ENCODE results near the gene AXIN2.
A peak's percentile ranks its signal among the peaks of the same experiment; 100 is the strongest.

Gene AXIN2

DNA sequence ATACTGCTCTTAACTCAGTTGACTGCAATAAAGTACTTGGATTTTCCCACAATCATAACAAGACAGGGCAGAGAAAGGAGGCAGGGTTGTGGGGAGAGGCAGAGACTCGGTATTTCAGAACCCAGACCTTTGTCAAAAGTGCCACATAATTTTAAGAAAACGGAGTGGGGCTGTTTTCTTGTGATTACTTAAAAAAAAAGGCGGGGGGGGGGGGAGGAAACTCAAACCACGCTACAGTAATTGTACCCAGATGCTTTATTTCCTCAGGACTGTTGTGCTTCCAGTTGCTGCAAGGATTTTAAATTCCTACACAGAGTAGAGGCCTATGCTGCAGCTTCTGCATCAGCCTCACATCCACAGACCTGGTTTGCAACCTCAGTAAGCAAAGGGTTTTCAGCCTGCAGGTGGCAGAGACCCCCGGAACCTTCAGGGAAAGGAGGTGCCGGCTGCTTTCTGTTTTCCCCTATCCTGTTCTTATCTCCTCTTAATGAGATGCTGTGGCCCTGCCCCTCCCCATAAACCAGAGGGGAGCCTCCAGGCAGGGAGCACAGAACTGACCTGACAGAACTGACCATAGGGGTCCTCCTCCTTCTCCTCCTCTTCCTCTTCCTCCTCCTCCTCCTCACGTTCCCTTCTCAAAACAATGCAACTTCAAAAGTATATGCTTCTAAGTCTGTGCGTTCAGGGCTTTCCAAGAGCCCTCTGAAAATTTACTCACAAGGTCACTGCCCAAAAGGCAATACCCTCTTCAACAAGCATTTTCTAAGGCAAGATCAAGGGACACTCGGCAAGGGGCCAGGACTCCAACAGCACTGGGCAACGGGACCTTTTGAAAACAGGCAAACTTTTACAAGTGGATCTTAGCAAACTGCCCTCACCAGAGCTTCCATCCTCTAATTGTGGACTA lies 7.5 kb downstream of the AXIN2 start:
- DNase-seq = no peak

- no peak for DNase-seq
Observed at GRCh38 chr17:65553009-65553645, 8.3 kb downstream of the AXIN2 start.

DNA sequence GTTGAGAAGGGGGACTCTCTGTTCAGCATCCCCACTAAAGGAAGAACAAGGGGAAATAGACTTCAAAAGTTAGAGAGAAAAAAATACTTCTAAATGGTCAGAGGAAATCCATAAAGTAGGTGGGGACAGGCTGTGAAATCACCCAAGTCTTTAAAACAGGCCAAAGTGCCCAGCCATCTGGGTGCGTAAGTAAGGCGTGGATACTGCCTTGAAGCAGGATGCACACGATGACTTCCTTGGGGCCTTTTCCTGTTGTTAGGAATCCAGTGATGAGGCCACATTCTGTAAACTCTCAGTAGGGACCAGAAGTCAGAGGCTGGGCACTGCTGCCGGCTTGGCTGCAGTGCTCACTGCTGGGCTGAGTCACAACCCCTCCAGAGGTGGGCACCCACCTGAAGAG lies 9.2 kb downstream of the AXIN2 start:
- DNase-seq = no peak

DNA sequence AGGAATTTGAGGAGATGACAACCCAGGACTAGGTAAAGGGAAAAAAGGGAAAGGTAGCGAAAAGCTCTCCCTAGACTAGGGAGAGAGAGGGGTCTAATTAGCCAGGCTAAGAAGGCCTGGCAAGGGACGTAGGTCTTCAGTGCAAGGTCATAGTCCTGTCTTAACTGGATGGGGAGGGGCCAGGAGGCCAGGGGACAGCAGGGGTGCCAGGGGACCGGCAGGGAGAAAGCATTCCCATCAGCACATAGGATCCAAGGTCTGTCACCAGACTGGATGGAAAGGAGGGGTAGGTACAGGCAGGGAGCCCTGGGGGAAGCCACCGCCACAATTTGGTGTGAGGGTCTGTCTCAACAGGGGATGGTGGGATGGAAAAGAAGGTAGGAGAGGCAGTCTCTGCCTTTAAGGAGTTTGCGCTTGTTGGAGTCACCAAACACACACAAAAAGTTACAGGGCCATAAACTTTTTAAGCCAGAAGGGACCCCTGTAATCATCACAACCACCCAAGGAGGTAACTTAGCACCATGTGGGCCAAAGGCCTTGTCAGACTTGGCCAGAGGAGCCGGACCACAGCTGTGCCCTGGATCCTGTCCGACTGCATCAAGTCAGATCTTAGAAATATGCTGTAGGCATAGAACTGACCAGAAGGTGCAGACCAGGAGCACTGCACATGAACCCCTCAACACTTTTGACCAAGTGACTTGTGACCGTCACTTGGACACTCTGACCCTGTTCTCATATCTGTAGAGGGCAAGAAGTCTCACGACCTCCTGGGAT lies 10.0 kb downstream of the AXIN2 start:
- no peak for DNase-seq

- no peak for DNase-seq
Observed at GRCh38 chr17:65550758-65551157, 10.7 kb downstream of the AXIN2 start.

- DNase-seq = no peak
Observed at GRCh38 chr17:65550075-65550662, 11.3 kb downstream of the AXIN2 start.

GRCh38 chr17:65548269-65548969 lies 13.0 kb downstream of the AXIN2 start:
- no peak for DNase-seq

DNA sequence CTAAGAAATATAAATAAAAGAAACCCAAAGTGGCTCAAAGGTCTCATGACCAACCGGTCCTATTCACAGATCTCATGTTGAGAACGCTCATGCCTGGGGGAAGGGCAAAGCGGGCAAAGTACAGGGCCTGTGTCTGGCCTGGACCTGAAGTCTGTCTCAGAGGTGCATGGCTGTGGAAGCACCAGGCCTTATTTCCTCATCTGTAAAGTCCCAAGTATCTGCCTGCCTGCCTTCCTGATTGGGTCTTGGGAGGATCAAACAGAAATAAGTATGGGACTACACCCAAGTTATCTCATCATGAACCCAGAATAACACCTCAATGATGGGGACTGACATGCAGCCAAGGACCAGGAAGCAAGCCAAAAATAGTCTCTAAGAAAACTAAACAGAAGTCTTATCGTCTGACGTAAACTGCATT lies 14.2 kb downstream of the AXIN2 start:
- DNase-seq = no peak

DNA sequence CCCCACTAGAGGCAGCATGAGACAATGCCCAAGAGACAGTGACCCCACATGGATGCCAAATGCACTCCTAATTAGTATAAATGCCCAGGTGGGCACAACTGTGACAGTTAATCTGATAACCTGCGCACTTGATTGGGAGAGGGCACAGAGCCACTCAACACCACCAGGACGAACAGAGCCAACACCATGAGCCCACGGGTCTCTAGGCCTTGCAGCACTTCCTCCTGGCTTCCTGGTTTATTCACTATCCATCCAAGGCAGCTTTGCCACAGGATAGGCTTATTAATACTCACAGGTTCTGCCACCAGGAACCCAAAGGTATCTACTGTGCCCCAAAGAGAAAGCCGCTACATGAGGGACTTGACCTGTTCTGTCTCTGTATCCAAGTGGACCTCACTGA lies 14.9 kb downstream of the AXIN2 start:
- no peak for DNase-seq

- no peak for DNase-seq
Observed at GRCh38 chr17:65545705-65546523, 15.5 kb downstream of the AXIN2 start.

DNA sequence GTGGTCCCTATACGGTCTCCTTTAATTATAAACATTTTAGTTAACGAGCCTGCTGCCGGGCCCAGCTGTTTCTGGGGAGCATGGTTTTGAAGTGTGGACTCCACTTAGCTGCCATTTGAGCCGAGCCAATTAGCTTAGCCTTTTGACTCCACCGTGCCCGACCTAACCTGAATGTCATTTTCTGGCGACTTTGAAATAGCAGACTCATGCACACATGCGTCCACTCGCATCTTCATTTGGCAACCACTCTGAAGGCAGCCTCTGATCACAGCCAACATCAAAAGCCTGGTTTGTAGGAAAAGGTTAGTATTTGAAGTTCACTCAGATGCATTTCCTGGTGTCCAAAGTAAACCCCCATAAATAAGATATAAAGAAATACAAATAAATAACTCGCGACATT lies 16.8 kb downstream of the AXIN2 start:
- DNase-seq = no peak

DNA sequence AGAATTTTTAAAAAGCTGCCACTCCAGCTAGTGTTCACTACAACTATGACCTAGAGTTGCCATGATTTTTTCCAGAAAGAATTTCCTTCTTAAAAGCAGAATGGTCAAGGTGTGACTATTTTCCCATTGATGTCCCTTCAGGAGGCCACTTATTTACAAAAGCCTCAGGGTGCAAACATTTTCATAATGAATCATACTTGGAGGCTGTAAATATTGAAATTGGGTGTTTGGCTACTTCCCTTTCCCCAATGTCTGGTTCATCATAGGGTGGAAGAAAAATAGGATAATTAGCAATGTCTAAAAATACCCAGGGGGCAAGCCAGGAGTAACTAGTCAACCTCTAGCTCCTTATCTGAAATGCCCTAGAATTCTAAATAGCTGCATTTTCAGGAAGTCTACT lies 18.8 kb downstream of the AXIN2 start:
- DNase-seq = no peak

- DNase-seq = no peak
Observed at GRCh38 chr17:65542067-65542466, 19.4 kb downstream of the AXIN2 start.

GRCh38 chr17:65541453-65541852 lies 20.0 kb downstream of the AXIN2 start:
- DNase-seq = no peak

DNA sequence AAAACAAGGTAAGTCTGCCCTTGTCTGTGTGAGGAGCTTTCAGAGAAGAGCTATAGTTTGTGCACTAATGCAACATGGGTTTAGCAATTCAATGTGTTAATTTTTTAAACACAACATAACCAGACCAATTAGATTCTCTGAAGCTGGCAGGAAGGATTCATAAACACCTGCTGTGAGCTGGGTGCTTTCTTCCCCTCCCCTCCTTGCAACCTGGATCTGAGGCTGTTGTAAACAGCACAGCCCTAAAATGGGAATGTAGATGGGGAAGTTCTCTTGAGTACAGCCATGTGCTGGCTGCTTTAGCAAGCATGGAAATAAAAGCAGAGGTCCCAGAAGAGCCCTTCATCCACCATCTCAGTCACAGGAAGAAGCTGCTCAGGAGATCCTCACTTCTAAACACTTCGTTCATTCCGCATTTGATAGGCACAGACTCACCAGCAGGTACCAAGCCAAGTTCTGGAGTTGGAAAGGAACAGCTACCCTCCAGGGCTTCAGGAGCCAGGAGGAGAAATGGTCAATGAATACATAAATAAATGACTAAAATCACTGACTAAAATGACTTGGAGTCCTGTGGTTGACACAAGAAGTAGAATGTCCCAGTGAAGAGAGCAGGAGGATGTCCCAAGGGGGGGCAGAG lies 21.7 kb downstream of the AXIN2 start:
- DNase-seq = no peak

- DNase-seq = no peak
Observed at GRCh38 chr17:65538675-65539529, 22.5 kb downstream of the AXIN2 start.

GRCh38 chr17:65537845-65538674 lies 23.4 kb downstream of the AXIN2 start:
- peak; percentile 60 for DNase-seq

DNA sequence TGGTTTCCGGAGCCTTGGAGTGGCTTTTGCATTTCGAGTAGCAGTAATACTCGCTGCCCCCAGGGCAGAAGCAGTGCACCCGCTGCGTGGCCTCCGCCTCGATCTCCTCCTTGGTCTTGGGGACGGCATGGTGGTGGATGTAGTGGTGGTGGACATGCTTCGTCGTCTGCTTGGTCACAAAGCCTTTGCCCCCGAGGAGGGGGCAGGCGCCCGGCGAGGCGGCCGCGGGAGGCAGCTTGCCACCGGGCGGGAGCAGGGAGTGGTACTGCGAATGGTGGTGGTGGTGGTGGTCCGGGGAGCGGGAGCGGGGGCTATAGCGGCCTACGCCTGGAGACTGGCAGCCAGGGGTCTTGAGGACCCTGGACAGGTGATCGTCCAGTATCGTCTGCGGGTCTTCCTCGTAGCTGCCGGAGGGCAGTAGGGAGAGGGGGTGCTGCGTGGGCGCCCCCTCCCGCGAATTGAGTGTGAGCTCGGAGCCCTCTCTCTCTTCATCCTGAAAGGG lies 24.1 kb downstream of the AXIN2 start:
- DNase-seq = no peak
